Right renal pelvis (tissue), 4 donors: Measurements from ENCODE around the gene OR4A15. TPM values are rescaled to one million over a fixed set of nuclear protein-coding genes. Genes with fewer than 3 reads are reported as not detected.

Experiments used
- DNase-seq, 4 donors: peaks; one replicate each; pipeline ENCODE4 v3.0.0-alpha.2; 2013; ENCODE audit warnings: low read depth in 4 of 4, low spot score in 3 of 4, missing footprints in 1 of 4
- polyA plus RNA-seq, 4 donors: library from polyadenylated mRNA; unstranded; fragments of 120-200 nt; gene quantifications; one replicate each; pipeline ENCODE4 v1.2.1, GENCODE V29; 2013; ENCODE audit not compliant: insufficient read length in 4 of 4

The OR4A15 gene
- polyA plus RNA-seq: not detected

DNA sequence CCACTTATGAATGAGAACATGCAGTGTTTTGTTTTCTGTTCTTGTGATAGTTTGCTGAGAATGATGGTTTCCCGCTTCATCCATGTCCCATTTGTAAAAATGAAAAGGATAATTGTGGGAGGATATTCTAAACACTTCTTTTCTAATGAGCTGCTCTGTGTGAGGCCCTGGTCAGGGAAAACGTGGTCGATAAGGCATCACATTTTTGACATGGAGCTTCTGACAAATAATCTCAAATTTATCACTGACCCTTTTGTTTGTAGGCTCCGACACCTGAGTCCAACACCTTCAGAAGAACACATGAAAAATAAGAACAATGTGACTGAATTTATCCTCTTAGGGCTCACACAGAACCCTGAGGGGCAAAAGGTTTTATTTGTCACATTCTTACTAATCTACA is at the start of gene OR4A15:
Gene OR4A15 (plus strand): TSS at position 301 of the 400 bp plus-strand sequence. CDS start 0 bp downstream, at position 301.
- no peak for DNase-seq

DNA sequence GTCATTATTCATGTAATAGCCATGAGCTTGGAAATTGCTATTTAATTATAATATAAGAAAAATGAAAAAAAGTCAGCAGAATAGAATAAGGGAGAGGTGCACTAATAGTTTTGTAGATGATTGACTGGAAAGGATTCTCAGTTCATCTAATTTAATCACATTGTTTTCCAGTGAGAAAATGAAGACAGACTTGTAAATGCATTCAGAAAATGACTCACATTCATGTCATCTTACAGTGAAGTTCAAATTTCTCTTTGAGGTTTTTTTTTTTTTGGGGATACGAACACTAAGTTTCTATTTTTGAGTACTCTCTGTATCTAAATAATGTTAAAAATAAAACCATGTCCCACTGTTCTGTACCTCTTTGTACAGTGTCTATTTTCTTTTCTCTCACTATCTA is 43.3 kb upstream of the OR4A15 start:
- DNase-seq: no peak

DNA sequence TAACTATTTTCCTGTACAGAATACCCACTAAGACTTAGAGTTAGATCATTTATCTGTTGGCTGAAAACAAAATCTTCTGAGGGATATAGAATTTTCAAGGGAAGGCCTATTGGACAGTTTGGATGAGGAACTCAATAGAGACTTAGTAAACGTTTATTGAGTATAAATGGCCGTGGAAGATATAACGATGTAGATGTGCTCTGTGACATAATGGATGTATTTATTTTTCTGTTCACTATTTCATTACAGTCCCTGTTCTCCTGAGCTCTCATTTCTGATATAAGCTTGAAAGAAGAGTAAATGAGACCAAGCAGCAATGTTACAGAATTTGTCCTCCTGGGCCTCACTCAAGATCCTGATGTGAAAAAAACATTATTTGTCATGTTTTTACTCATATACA is 24.9 kb upstream of the OR4A15 start, which contains the start of gene OR4A16:
Gene OR4A16 (plus strand): TSS at position 301 of the 400 bp plus-strand sequence. CDS start 0 bp downstream, at position 301.
- DNase-seq: no peak

DNA sequence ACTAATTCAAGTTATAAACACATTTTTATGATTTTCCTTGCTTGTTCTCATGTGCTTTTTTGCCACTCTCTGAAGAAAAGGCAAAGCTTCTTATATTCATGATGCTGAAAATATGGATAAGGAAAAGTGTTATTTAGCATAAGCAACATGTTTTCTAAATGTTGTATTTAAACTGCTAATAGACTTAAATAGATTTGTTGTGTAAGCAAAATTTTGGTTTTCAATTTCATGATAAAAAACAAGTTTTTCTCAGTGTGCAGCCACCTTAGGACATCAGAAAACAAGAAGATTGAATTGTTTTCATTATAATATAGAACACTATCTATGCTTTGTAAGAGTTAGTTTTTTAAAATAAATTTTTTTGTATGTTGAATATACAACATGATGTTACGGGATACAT is 22.5 kb upstream of the OR4A15 start:
- DNase-seq: no peak

GRCh38 chr11:55349032-55349431 is 18.7 kb upstream of the OR4A15 start:
- no peak for DNase-seq

DNA sequence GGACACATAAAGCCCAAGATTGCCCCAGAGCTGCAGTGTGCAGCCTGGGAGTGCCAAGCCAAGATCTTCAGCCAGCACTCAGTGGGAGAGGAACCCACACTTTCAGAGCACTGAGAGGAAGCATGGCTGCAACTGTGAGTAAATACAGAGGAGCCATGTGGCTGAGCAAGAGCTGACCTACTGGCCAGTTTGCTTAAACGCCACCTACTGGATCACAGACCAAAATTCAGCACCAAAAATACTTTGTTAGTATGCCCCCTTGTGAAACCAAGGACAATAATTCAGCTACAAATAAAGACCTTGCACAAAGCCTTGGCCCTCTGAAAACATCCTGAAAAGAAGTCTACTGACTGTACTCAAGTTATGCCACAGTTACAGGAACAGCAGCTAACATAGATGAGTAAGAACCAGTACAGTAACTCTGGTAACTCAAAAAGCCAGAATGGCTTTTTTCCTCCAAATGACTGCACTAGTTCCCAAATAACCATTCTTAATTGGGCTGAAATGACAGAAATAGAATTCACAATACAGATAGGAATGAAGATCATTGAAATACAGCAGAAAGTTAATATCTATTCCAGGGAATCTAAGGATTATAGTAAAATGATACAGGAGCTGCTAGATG is 10.1 kb upstream of the OR4A15 start:
- no peak for DNase-seq

GRCh38 chr11:55401011-55401410 is 33.2 kb downstream of the OR4A15 start:
- no peak for DNase-seq

Other genes starting within 250 kb of the OR4A15 start
- gene TRIM48, start 105.8 kb upstream of the OR4A15 start, polyA plus RNA-seq: not detected
- not detected for gene OR4A16, start 24.8 kb upstream of the OR4A15 start, polyA plus RNA-seq
- gene OR4C15, start 186.5 kb downstream of the OR4A15 start, polyA plus RNA-seq: not detected
- not detected for gene OR4C16, start 204.2 kb downstream of the OR4A15 start, polyA plus RNA-seq
- gene OR4C11, start 239.7 kb downstream of the OR4A15 start, polyA plus RNA-seq: not detected